DOHH2 (cell line): ENCODE measurements around the gene COL5A2.

Experiments
- EZH2phosphoT487 ChIP-seq: fragments of 200-600 bp; sonication (generic); IDR thresholded peaks from 2 replicates; pipeline ENCODE4 v1.6.1; 2017; ENCODE audit warnings: borderline replicate concordance, mild to moderate bottlenecking, antibody characterized with exemption, low read length, moderate library complexity, mixed read lengths
- TF ChIP-seq, protein P1 (sequence below): fragments of 200-600 bp; sonication (generic); IDR thresholded peaks from one replicate; pipeline ENCODE4 v1.5.1; 2014; ENCODE audit warnings: antibody characterized with exemption, mild to moderate bottlenecking, low read depth, low read length; ENCODE audit not compliant: poor library complexity, severe bottlenecking

DNA sequence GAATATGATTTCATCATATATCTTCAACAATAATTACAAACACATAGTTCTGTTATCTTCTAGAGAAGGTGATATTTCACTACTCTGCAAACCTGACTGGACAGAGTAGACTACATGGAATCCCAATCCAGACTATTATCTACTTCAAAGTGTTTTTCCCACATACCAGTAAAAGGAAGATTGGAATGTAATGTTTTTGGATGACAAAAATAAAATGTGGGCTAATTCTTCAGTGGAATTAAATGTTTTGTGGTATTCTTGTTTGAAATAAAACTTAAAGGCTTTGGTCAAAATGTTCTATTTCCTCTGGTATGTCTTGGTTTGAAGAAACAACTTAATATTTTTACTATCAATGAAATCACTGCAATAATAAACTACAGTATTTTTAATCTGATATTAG is 22.1 kb downstream of the COL5A2 start:
- TF ChIP-seq, protein P1, sequence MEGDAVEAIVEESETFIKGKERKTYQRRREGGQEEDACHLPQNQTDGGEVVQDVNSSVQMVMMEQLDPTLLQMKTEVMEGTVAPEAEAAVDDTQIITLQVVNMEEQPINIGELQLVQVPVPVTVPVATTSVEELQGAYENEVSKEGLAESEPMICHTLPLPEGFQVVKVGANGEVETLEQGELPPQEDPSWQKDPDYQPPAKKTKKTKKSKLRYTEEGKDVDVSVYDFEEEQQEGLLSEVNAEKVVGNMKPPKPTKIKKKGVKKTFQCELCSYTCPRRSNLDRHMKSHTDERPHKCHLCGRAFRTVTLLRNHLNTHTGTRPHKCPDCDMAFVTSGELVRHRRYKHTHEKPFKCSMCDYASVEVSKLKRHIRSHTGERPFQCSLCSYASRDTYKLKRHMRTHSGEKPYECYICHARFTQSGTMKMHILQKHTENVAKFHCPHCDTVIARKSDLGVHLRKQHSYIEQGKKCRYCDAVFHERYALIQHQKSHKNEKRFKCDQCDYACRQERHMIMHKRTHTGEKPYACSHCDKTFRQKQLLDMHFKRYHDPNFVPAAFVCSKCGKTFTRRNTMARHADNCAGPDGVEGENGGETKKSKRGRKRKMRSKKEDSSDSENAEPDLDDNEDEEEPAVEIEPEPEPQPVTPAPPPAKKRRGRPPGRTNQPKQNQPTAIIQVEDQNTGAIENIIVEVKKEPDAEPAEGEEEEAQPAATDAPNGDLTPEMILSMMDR, result no peak
- TF ChIP-seq EZH2phosphoT487, result no peak
